Ovary (tissue), 3 donors: ENCODE results near the gene XIST.

Experiments used
- CTCF ChIP-seq, 3 donors: fragments of 450-650 bp in 2 of 3; fragments of 200-600 bp in 1 of 3; IDR thresholded peaks; one replicate each; pipeline versions ENCODE4 v1.5.1 to v1.8.0; 2016 to 2022; ENCODE audit warnings: antibody characterized with exemption in 3 of 3, mild to moderate bottlenecking in 1 of 3
- EP300 ChIP-seq: sonication (generic); formaldehyde crosslinking; IDR thresholded peaks from one replicate; pipeline ENCODE4 v1.6.1; 2017; ENCODE audit warnings: antibody characterized with exemption
- POLR2A ChIP-seq: fragments of 450-650 bp; IDR thresholded peaks from one replicate; pipeline ENCODE4 v1.6.1; 2017; ENCODE audit warnings: antibody characterized with exemption, mild to moderate bottlenecking, moderate library complexity
- donor health status: DM: no; HTN: no; CAD: no.

- TF ChIP-seq CTCF (IDR thresholded peaks at IDR 0.05) (no peak), EP300 (no peak), POLR2A (no peak)
Measured at GRCh38 chrX:73852022-73852421, 492 bp downstream of the XIST start.
